Choroid plexus epithelial cell (primary cell): ENCODE results near the gene LPAR1.

Experiments used
- DNase-seq: peaks from one replicate; pipeline ENCODE4 v3.0.0-alpha.2; 2010; ENCODE audit warnings: low read depth
- H3K4me3 ChIP-seq: 2 replicates; pipeline ENCODE4 v1.5.1; 2011; ENCODE audit warnings: low read depth, mild to moderate bottlenecking, control low read depth, low read length, moderate library complexity
- CTCF ChIP-seq: conservative IDR thresholded peaks from 2 replicates; pipeline ENCODE4 v1.5.1; 2011; ENCODE audit warnings: low read depth, mild to moderate bottlenecking, control low read depth, inconsistent platforms, low read length, moderate library complexity

The LPAR1 gene

DNA sequence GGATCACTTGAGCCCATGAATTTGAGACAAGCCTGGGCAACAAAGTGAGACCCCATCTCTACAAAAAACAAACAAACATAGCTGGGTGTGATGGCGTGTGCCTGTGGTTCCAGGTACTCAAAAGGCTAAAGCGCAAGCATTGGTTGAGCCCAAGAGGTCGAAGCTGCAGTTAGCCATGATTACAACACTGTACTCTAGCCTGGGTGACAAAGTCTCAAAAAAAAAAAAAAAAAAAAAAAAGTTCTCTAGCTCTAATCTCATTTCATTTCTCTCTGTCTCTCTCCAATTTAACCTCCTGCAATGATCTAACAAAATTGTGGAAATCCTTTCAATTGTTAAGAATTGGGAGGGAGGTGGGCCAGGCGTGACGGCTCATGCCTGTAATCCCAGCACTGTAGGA lies 33.3 kb downstream of the LPAR1 start:
- TF ChIP-seq CTCF: no peak
- H3K4me3 ChIP-seq: no peak overlapping the region

GRCh38 chr9:111003182-111003581 lies 35.1 kb downstream of the LPAR1 start:
- no peak for TF ChIP-seq CTCF
- H3K4me3 ChIP-seq: no peak overlapping the region
- DNase-seq: no peak

More for the DNA sequence above, 33.3 kb downstream of the LPAR1 start:
- DNase-seq: no peak

- TF ChIP-seq CTCF: no peak
- DNase-seq: no peak
- H3K4me3 ChIP-seq: no peak overlapping the region
These were observed 36.7 kb downstream of the LPAR1 start for GRCh38 chr9:111001526-111001925.

DNA sequence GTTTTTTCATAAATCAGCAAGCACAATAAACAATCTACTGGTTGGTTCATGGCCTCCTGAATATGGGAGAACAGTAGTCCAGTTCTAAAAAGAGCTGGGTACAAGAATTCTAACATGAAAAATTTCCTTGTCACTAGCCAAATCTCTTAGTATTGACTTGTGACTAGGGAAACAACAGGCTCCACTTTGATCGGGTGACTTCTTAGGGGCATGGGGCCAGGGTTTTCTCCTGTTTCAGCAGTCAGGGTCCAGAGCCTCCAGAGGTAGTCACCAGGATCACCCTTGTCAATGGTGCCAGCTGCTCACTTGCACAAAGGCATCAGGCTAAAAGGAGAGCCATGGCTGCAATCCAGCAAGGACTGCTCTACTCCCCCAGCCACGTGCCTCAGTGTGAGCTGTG lies 38.1 kb downstream of the LPAR1 start:
- no peak for DNase-seq
- no peak for TF ChIP-seq CTCF
- no peak overlapping the region for H3K4me3 ChIP-seq

DNA sequence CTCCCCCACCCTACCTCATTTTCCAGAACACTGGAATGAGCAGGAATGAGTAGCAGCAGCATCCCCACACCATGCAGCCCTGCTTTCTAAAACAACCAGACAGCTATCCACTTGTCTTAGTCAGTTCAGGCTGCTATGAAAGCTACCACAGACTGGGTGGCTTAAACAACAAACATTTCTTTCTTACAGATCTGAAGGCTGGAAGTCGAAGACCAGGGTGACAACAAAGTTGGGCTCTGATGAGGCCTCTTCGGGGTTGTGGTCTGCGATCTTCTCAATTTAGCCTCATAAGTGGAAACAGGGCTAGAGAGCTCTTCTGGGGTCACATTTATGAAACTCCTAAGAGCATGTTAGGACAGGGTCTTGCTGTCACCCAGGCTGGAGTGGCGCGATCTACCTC lies 38.9 kb downstream of the LPAR1 start:
- TF ChIP-seq CTCF: no peak
- no peak overlapping the region for H3K4me3 ChIP-seq
- no peak for DNase-seq

GRCh38 chr9:110997847-110998246 lies 40.4 kb downstream of the LPAR1 start:
- no peak for DNase-seq
- no peak for TF ChIP-seq CTCF

GRCh38 chr9:110996436-110997220 lies 41.6 kb downstream of the LPAR1 start:
- TF ChIP-seq CTCF: no peak
- peak; percentile 94 for DNase-seq
- H3K4me3 ChIP-seq: no peak overlapping the region

More at GRCh38 chr9:110997847-110998246, 40.4 kb downstream of the LPAR1 start:
- H3K4me3 ChIP-seq: no peak overlapping the region
